GM12878 (cell line): ENCODE measurements around the gene NPHP1. TPM values are rescaled to one million over a fixed set of nuclear protein-coding genes. Genes with fewer than 3 reads are reported as not detected.
A peak's percentile ranks its signal among the peaks of the same experiment; 100 is the strongest.

Experiments
- ATF3 ChIP-seq: IDR thresholded peaks from 2 replicates; pipeline ENCODE4 v1.6.1; 2011; ENCODE audit warnings: low read depth, mild to moderate bottlenecking, low read length, moderate library complexity, borderline replicate concordance; ENCODE audit errors: extremely low read depth
- CBFB ChIP-seq: IDR thresholded peaks from 2 replicates; pipeline ENCODE4 v1.6.1; 2016; ENCODE audit warnings: antibody characterized with exemption, low read depth
- CREB1 ChIP-seq: IDR thresholded peaks from 2 replicates; pipeline ENCODE4 v1.6.1; 2012; ENCODE audit warnings: low read depth, mild to moderate bottlenecking, inconsistent platforms
- E4F1 ChIP-seq: fragments of 450-650 bp; IDR thresholded peaks from 2 replicates; pipeline ENCODE4 v1.6.1; 2018; ENCODE audit warnings: borderline replicate concordance, mild to moderate bottlenecking; ENCODE audit not compliant: partially characterized antibody
- EED ChIP-seq: sonication (generic); IDR thresholded peaks from 2 replicates; pipeline ENCODE4 v1.6.1; 2016; ENCODE audit warnings: antibody characterized with exemption, low read depth
- EGR1 ChIP-seq, 2 experiments: IDR thresholded peaks; 1 replicate in 1 of 2; 2 replicates in 1 of 2; pipeline ENCODE4 v1.6.1; 2011 to 2012; ENCODE audit warnings: low read depth in 2 of 2, low read length in 2 of 2, borderline replicate concordance in 1 of 2, mild to moderate bottlenecking in 1 of 2, moderate library complexity in 1 of 2
- HCFC1 ChIP-seq: fragments of 150-350 bp; IDR thresholded peaks from 2 replicates; pipeline ENCODE4 v1.6.1; 2014; ENCODE audit warnings: low read length
- IKZF1 ChIP-seq: fragments of 450-650 bp; conservative IDR thresholded peaks from 2 replicates; pipeline ENCODE4 v1.6.1; 2017; ENCODE audit warnings: antibody characterized with exemption, mild to moderate bottlenecking
- JUND ChIP-seq: IDR thresholded peaks from 2 replicates; pipeline ENCODE4 v1.6.1; 2012; ENCODE audit warnings: low read depth, mild to moderate bottlenecking, low read length, improper control_type of control experiment, moderate library complexity
- KLF5 ChIP-seq: fragments of 450-650 bp; IDR thresholded peaks from 2 replicates; pipeline ENCODE4 v1.6.1; 2014; ENCODE audit warnings: mild to moderate bottlenecking; ENCODE audit not compliant: partially characterized antibody
- MEF2B ChIP-seq: fragments of 450-650 bp; IDR thresholded peaks from 2 replicates; pipeline ENCODE4 v1.6.1; 2018; ENCODE audit warnings: mild to moderate bottlenecking, moderate library complexity; ENCODE audit not compliant: partially characterized antibody, poor library complexity, severe bottlenecking
- NKRF ChIP-seq: fragments of 450-650 bp; conservative IDR thresholded peaks from 2 replicates; pipeline ENCODE4 v1.6.1; 2017; ENCODE audit warnings: mild to moderate bottlenecking, moderate library complexity
- PML ChIP-seq: IDR thresholded peaks from 2 replicates; pipeline ENCODE4 v1.6.1; 2012; ENCODE audit warnings: low read length, inconsistent platforms
- RELA ChIP-seq: fragments of 450-650 bp; IDR thresholded peaks from 2 replicates; pipeline ENCODE4 v1.8.0; 2014; ENCODE audit warnings: borderline replicate concordance; ENCODE audit not compliant: partially characterized antibody
- RELB ChIP-seq: fragments of 450-650 bp; IDR thresholded peaks from 2 replicates; pipeline ENCODE4 v1.6.1; 2017; ENCODE audit warnings: low read depth, mild to moderate bottlenecking, moderate library complexity
- RUNX3 ChIP-seq: IDR thresholded peaks from 2 replicates; pipeline ENCODE4 v1.6.1; 2012; ENCODE audit warnings: low read length, inconsistent platforms
- SMAD5 ChIP-seq: IDR thresholded peaks from 2 replicates; pipeline ENCODE4 v1.6.1; 2016; ENCODE audit warnings: antibody characterized with exemption, low read depth
- SP1 ChIP-seq: IDR thresholded peaks from one replicate; pipeline ENCODE4 v1.6.1; 2011; ENCODE audit warnings: low read depth, low read length
- SRF ChIP-seq, 2 experiments: IDR thresholded peaks; 2 replicates each; pipeline ENCODE4 v1.6.1; 2011; ENCODE audit warnings: low read depth in 2 of 2, low read length in 2 of 2, mild to moderate bottlenecking in 1 of 2, moderate library complexity in 1 of 2
- TCF3 ChIP-seq: IDR thresholded peaks from 2 replicates; pipeline ENCODE4 v1.6.1; 2012; ENCODE audit warnings: low read depth, mild to moderate bottlenecking, low read length, borderline replicate concordance; ENCODE audit not compliant: insufficient read depth
- YY1 ChIP-seq: IDR thresholded peaks from 2 replicates; pipeline ENCODE4 v1.6.1; 2011; ENCODE audit warnings: low read depth, mild to moderate bottlenecking, low read length
- polyA plus RNA-seq, 11 experiments: library from polyadenylated mRNA; depleted of rRNA in 4 of 11; unstranded in 6 of 11; stranded (reverse) in 5 of 11; fragments of >200 nt; fragmentation: Nextera tagmentation in 4 of 11; fragmentation: Illumina TruSeq in 1 of 11; extraction: Ambion mirVana in 4 of 11; extraction: Trizol in 1 of 11; gene quantifications; 1 replicate in 1 of 11; 2 replicates in 10 of 11; pipeline versions ENCODE4 v1.2.1 to v1.2.3, GENCODE V29; 2011 to 2016; ENCODE audit warnings: inconsistent platforms in 2 of 11, missing spikeins in 2 of 11, low read depth in 1 of 11
- total RNA-seq, 4 experiments: library from RNA; depleted of rRNA in 3 of 4; stranded (reverse); fragments of >200 nt in 3 of 4; fragmentation: Illumina TruSeq in 1 of 4; extraction: Trizol in 1 of 4; gene quantifications; 2 replicates each; pipeline versions ENCODE4 v1.2.1 to v1.2.3, GENCODE V29; 2013 to 2021

NPHP1 gene
- total and polyA plus RNA-seq, 10 of the 15 experiments (the other 5 are each of a cell fraction or from before 2014, with no cell fraction given) = 0.23 to 3.5 (median 1.2) TPM

GRCh38 chr2:110204408-110205385 lies at the start of gene NPHP1 (continued):
- no peak for TF ChIP-seq E4F1
- TF ChIP-seq HCFC1 = peak; percentile 79
- TF ChIP-seq EGR1 (IDR thresholded peaks at IDR 0.05; ENCODE audit: borderline replicate concordance in 1 of 2, low read depth in 2 of 2, low read length in 2 of 2) = peak in 1 of 2 experiments; percentile 29; a peak in 1 of 3 replicates
- TF ChIP-seq CREB1 = peak; percentile 99
- 0 out of 2 replicates have a peak, but pooled peaks have one; percentile 40 for TF ChIP-seq RELB
- TF ChIP-seq JUND = no peak
- TF ChIP-seq CBFB = peak; percentile 67; the same call in 1 of the 2 replicates
- no peak for TF ChIP-seq KLF5
- no peak for TF ChIP-seq EED
- TF ChIP-seq SMAD5 = 0 out of 2 replicates have a peak, but pooled peaks have one; percentile 31
- TF ChIP-seq ATF3 = peak; percentile 91
- peak; percentile 54 to 94 for TF ChIP-seq SRF (IDR thresholded peaks at IDR 0.05; ENCODE audit: low read depth in 2 of 2, low read length in 2 of 2)
- TF ChIP-seq IKZF1 = peak; percentile 74
- peak; percentile 47; the same call in 1 of the 2 replicates for TF ChIP-seq YY1
- TF ChIP-seq MEF2B = peak; percentile 20
- TF ChIP-seq TCF3 = no peak
- TF ChIP-seq RELA = peak; percentile 63
- peak; percentile 72 for TF ChIP-seq NKRF
- TF ChIP-seq SP1 = peak; percentile 81
- TF ChIP-seq PML = 0 out of 2 replicates have a peak, but pooled peaks have one; percentile 34
- peak; percentile 58 for TF ChIP-seq RUNX3
